MM.1S (cell line): ENCODE measurements around the gene SH3BP4.

Experiments used
- DNase-seq: peaks from one replicate; pipeline ENCODE4 v3.0.0-alpha.2; 2015
- H2AFZ ChIP-seq: fragments of 300-600 bp; sonication (generic); 2 replicates; pipeline ENCODE4 v1.6.0; 2016; ENCODE audit warnings: antibody characterized with exemption, low read length
- H3F3A ChIP-seq: fragments of 300-600 bp; sonication (generic); 2 replicates; pipeline ENCODE4 v1.6.1; 2016; ENCODE audit warnings: mild to moderate bottlenecking, antibody characterized with exemption, low read length, moderate library complexity, mixed read lengths; ENCODE audit not compliant: insufficient read depth
- H3K27ac ChIP-seq: fragments of 300-600 bp; sonication (generic); 2 replicates; pipeline ENCODE4 v1.5.1; 2016; ENCODE audit warnings: mild to moderate bottlenecking, low read length
- H3K27me3 ChIP-seq: fragments of 300-600 bp; sonication (generic); replicated peaks from 2 replicates; pipeline ENCODE4 v1.6.0; 2016; ENCODE audit warnings: low read length; ENCODE audit not compliant: insufficient read depth
- H3K36me3 ChIP-seq: fragments of 300-600 bp; sonication (generic); replicated peaks from 2 replicates; pipeline ENCODE4 v1.6.1; 2016; ENCODE audit warnings: mild to moderate bottlenecking, low read length, mixed read lengths; ENCODE audit not compliant: insufficient read depth
- H3K4me1 ChIP-seq: fragments of 300-600 bp; sonication (generic); 2 replicates; pipeline ENCODE4 v1.6.1; 2016; ENCODE audit warnings: low read length, mixed read lengths
- H3K4me2 ChIP-seq: fragments of 300-600 bp; sonication (generic); 2 replicates; pipeline ENCODE4 v1.6.0; 2016; ENCODE audit warnings: low read depth, low read length
- H3K4me3 ChIP-seq: fragments of 300-600 bp; sonication (generic); 2 replicates; pipeline ENCODE4 v1.5.1; 2016; ENCODE audit warnings: low read length, mixed read lengths
- H3K79me2 ChIP-seq: fragments of 300-600 bp; sonication (generic); 2 replicates; pipeline ENCODE4 v1.6.1; 2016; ENCODE audit warnings: mixed run types, low read length, mixed read lengths
- H3K9ac ChIP-seq: fragments of 300-600 bp; sonication (generic); 2 replicates; pipeline ENCODE4 v1.6.1; 2016; ENCODE audit warnings: low read length, mixed read lengths
- H3K9me2 ChIP-seq: fragments of 300-600 bp; sonication (generic); replicated peaks from 2 replicates; pipeline ENCODE4 v1.6.1; 2016; ENCODE audit warnings: mild to moderate bottlenecking, low read length, mixed read lengths; ENCODE audit not compliant: insufficient read depth
- H3K9me3 ChIP-seq: fragments of 300-600 bp; sonication (generic); replicated peaks from 2 replicates; pipeline ENCODE4 v1.6.1; 2016; ENCODE audit warnings: mild to moderate bottlenecking, low read length, mixed read lengths; ENCODE audit not compliant: insufficient read depth
- H4K20me1 ChIP-seq: fragments of 300-600 bp; sonication (generic); 2 replicates; pipeline ENCODE4 v1.6.1; 2016; ENCODE audit warnings: mild to moderate bottlenecking, low read length, moderate library complexity, mixed read lengths; ENCODE audit not compliant: insufficient read depth
- EZH2 ChIP-seq: fragments of 300-600 bp; sonication (generic); optimal IDR thresholded peaks from 2 replicates; pipeline ENCODE3; 2017; ENCODE audit warnings: low read depth, mild to moderate bottlenecking, antibody characterized with exemption, low read length, mixed read lengths
- EZH2phosphoT487 ChIP-seq: fragments of 300-600 bp; sonication (generic); IDR thresholded peaks from 2 replicates; pipeline ENCODE4 v1.6.1; 2018; ENCODE audit warnings: antibody characterized with exemption, low read length
- TF ChIP-seq, protein P1 (sequence below): fragments of 300-600 bp; sonication (generic); IDR thresholded peaks from 2 replicates; pipeline ENCODE4 v1.5.1; 2016; ENCODE audit warnings: antibody characterized with exemption, low read length, mixed read lengths

The SH3BP4 gene

DNA sequence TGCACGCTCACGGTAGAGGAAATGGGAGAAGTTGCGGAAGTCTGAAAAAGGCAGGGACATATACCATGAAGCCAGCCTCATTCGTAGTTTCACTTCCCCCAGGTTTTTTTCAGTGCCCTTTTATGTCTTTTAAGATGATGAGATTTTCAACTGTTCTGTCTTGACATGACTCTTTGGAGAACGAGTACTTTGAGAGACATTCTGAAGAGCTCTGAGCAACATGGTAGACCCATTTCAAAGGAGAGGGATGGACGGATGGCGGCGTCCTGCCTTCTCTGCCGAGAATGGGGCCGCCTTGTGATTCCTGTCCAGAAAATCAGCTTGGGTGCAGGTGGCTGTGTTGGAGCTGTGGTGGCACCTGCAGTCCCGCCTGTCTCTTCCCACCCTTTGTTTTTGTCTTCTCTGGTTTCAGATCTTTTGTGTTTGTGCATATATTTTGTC is 41.7 kb downstream of the SH3BP4 start:
- no peaks in the 10 kb centered on the region for H3K27me3 ChIP-seq
- no peaks in the 10 kb centered on the region for H3K36me3 ChIP-seq
- no peaks in the 10 kb centered on the region; the same call in 1 of the 2 replicates for H3K79me2 ChIP-seq
- peak overlapping the region; percentile 80 for H3K27ac ChIP-seq
- H3K9me2 ChIP-seq, result no peaks in the 10 kb centered on the region
- H3F3A ChIP-seq, result peaks cover 14% of the 10 kb centered on the region
- H2AFZ ChIP-seq, result peak overlapping the region; percentile 57
- H3K4me3 ChIP-seq, result peak overlapping the region; percentile 48; the same call in 1 of the 2 replicates
- peak overlapping the region; percentile 63 for H3K4me2 ChIP-seq
- TF ChIP-seq, protein P1, sequence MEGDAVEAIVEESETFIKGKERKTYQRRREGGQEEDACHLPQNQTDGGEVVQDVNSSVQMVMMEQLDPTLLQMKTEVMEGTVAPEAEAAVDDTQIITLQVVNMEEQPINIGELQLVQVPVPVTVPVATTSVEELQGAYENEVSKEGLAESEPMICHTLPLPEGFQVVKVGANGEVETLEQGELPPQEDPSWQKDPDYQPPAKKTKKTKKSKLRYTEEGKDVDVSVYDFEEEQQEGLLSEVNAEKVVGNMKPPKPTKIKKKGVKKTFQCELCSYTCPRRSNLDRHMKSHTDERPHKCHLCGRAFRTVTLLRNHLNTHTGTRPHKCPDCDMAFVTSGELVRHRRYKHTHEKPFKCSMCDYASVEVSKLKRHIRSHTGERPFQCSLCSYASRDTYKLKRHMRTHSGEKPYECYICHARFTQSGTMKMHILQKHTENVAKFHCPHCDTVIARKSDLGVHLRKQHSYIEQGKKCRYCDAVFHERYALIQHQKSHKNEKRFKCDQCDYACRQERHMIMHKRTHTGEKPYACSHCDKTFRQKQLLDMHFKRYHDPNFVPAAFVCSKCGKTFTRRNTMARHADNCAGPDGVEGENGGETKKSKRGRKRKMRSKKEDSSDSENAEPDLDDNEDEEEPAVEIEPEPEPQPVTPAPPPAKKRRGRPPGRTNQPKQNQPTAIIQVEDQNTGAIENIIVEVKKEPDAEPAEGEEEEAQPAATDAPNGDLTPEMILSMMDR, result no peak
- TF ChIP-seq EZH2, result no peak
- no peak for TF ChIP-seq EZH2phosphoT487
- peak overlapping the region; percentile 36; the same call in 1 of the 2 replicates for H3K9ac ChIP-seq
- H3K4me1 ChIP-seq, result peaks cover 15% of the 10 kb centered on the region
- H3K9me3 ChIP-seq, result no peaks in the 10 kb centered on the region
- no peaks in the 10 kb centered on the region for H4K20me1 ChIP-seq
- DNase-seq, result peak; percentile 76

DNA sequence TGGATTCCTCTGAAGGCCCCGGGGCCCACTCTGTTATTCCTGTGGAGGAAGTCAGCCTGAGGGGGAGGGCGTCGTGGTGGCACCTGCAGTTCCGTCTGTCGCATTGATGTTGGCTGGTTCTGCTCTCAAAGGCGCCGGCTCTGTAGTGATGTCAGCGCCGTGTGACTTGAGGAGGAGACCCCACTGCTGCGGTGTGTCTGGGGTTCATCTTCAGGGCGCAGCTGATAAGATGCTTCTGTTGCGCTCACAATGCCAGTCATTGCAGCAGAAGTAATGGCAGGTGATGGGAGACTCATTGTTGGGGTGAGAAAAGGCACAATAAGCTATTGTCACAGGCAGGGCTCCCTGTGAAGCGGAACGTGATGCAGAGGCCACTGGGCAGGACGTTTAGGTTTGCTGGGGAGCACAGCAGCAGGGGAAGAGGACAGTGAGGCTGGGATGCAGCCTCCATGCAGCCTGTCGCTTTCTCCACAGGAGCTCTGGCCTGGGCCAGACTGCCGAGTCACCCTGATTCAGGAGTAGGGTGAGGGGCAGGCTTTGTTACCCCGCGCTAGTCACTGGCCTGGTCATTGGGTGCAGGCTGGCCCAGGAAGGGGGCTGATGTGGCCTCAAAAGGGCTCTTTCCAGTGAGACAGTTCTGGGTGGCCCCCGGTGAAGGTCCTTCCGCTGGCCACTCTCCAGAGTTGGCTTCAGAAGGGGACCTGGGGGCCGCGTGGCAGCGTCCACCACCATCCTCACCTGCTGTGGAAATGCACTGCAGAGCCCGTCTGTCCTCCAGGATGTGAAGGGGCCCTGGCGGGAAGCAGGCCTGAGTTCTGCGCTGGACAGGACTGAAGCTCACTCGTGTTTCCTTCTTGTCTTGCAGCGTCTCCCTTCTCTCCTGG is 42.9 kb downstream of the SH3BP4 start:
- no peaks in the 10 kb centered on the region for H3K9me3 ChIP-seq
- no peak overlapping the region for H2AFZ ChIP-seq
- no peaks in the 10 kb centered on the region for H3K27me3 ChIP-seq
- H3K4me3 ChIP-seq, result peak overlapping the region; percentile 48; the same call in 1 of the 2 replicates
- peaks cover 14% of the 10 kb centered on the region for H3F3A ChIP-seq
- H3K4me2 ChIP-seq, result peak overlapping the region; percentile 63; the same call in 1 of the 2 replicates
- H3K4me1 ChIP-seq, result peaks cover 15% of the 10 kb centered on the region
- no peak overlapping the region for H3K9ac ChIP-seq
- H3K36me3 ChIP-seq, result no peaks in the 10 kb centered on the region
- H3K9me2 ChIP-seq, result no peaks in the 10 kb centered on the region
- no peaks in the 10 kb centered on the region for H4K20me1 ChIP-seq
- no peaks in the 10 kb centered on the region; the same call in 1 of the 2 replicates for H3K79me2 ChIP-seq
- no peak for DNase-seq
- H3K27ac ChIP-seq, result peak overlapping the region; percentile 80; the same call in 1 of the 2 replicates
- TF ChIP-seq, protein P1, result no peak
- TF ChIP-seq EZH2 (no peak), EZH2phosphoT487 (no peak)

DNA sequence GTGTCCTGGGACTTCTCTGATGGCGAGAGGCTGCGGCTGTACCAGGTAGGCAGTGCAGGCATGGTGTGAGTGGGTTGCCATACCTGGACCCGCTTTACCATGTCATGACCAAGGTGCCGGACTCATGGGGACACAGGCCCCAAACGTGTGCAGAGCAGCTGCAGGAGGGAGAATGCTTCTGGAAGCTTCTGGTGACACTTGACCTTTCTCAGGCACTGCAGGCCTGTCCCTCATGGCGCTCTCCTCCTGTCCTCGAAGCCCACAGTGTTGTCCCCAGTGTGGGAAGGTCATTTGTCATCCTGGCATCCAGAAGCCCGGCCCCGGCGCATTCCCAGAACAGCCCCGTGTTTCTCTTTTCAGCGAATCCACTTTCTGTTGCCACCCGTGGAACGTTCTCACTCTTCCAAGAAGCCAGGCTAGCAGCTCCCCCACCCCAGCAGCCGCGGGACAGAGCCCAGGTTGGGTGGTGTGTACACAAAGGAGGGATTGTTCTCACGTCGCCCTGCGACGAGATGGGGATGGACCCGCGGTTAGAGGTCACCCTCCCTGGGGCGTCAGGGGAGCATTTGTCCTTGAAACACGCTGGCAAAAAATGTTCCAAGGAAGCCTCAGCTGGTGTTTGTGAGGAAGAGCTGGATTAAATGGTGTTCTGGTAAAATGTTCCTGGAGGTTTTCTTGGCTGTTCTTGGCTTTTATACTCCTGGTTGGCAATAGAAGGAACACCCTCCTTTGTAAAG is 43.7 kb downstream of the SH3BP4 start:
- Histone ChIP-seq H3K9me3 (no peaks in the 10 kb centered on the region), H3K4me3 (no peak overlapping the region), H3K4me1 (peaks cover 15% of the 10 kb centered on the region), H3F3A (peaks cover 14% of the 10 kb centered on the region), H2AFZ (no peak overlapping the region), H3K27me3 (no peaks in the 10 kb centered on the region), H3K4me2 (no peak overlapping the region), H3K9ac (no peak overlapping the region), H3K27ac (no peak overlapping the region), H3K9me2 (no peaks in the 10 kb centered on the region), H4K20me1 (no peaks in the 10 kb centered on the region), H3K36me3 (no peaks in the 10 kb centered on the region), H3K79me2 (no peaks in the 10 kb centered on the region; the same call in 1 of the 2 replicates)
- TF ChIP-seq, protein P1, result no peak
- DNase-seq, result no peak
